Panc1 (cell line): Measurements from ENCODE around the gene SH3PXD2A. TPM values are rescaled to one million over a fixed set of nuclear protein-coding genes. Genes with fewer than 3 reads are reported as not detected.

Source experiments
- ATAC-seq: fragments of 200-7000 bp; cut with Tn5 transposase; 2 replicates; pipeline ENCODE4 v1.9.1; 2020; ENCODE audit warnings: mild to moderate bottlenecking, moderate library complexity
- BruUV-seq: library from RNA; stranded (reverse); fragments of 400-500 nt; replicated peaks from 2 replicates; lab custom pipeline; 2021; lab: Mats Ljungman, UMichigan
- CTCF ChIA-PET: fragments of 300-600 bp; sonication (Branson Sonifier 250); formaldehyde crosslinking; loops from one replicate; lab custom pipeline; 2022; ENCODE audit warnings: antibody characterized with exemption; lab: Charles Lee
- POLR2A ChIA-PET: fragments of 300-600 bp; sonication (Branson Sonifier 250); formaldehyde crosslinking; loops from one replicate; lab custom pipeline; 2022; ENCODE audit warnings: antibody characterized with exemption; lab: Charles Lee
- DNase-seq: peaks from one replicate; pipeline ENCODE4 v3.0.0-alpha.2; 2010; ENCODE audit warnings: low read depth, low spot score
- H3K27ac ChIP-seq: 2 replicates; pipeline ENCODE4 v1.5.1; 2011; ENCODE audit warnings: mild to moderate bottlenecking, low read length, inconsistent platforms
- H3K27me3 ChIP-seq: fragments of 200-500 bp; sonication (Bioruptor generic); 2 replicates; pipeline ENCODE4 v1.6.0; 2014; ENCODE audit warnings: low read length, inconsistent platforms; ENCODE audit not compliant: control insufficient read depth, insufficient read depth
- H3K36me3 ChIP-seq: fragments of 200-500 bp; sonication (Bioruptor generic); 2 replicates; pipeline ENCODE4 v1.5.1; 2014; ENCODE audit warnings: inconsistent platforms, mild to moderate bottlenecking, low read length, moderate library complexity; ENCODE audit not compliant: control insufficient read depth, insufficient read depth
- H3K4me1 ChIP-seq: 2 replicates; pipeline ENCODE4 v1.5.1; 2011; ENCODE audit warnings: inconsistent platforms, mild to moderate bottlenecking, low read length, moderate library complexity; ENCODE audit not compliant: control insufficient read depth, insufficient read depth
- H3K4me3 ChIP-seq, 2 experiments: 2 replicates each; pipeline ENCODE4 v1.5.1; 2011 to 2012; ENCODE audit warnings: low read depth in 2 of 2, low read length in 2 of 2, mild to moderate bottlenecking in 2 of 2, inconsistent platforms in 1 of 2, moderate library complexity in 1 of 2
- H3K9me3 ChIP-seq: fragments of 200-500 bp; sonication (Bioruptor generic); 2 replicates; pipeline ENCODE4 v1.5.1; 2014; ENCODE audit warnings: low read depth, mild to moderate bottlenecking, inconsistent platforms, low read length, moderate library complexity; ENCODE audit not compliant: control insufficient read depth, insufficient read depth
- POLR2AphosphoS5 ChIP-seq: IDR thresholded peaks from 2 replicates; pipeline ENCODE4 v1.6.1; 2012; ENCODE audit warnings: mild to moderate bottlenecking, low read depth, low read length, moderate library complexity
- SIN3A ChIP-seq: IDR thresholded peaks from 2 replicates; pipeline ENCODE4 v1.6.1; 2012; ENCODE audit warnings: low read depth, mild to moderate bottlenecking, low read length, moderate library complexity, borderline replicate concordance; ENCODE audit not compliant: insufficient read depth
- TCF7L2 ChIP-seq: IDR thresholded peaks from 2 replicates; pipeline ENCODE4 v1.6.1; 2011; ENCODE audit warnings: mild to moderate bottlenecking, low read depth, low read length, inconsistent platforms
- in situ Hi-C: cut with HindIII; loops from 2 replicates; pipeline ENCODE4 v1.10.0; 2016; ENCODE audit warnings: low sequenced_read_pairs, low pct_unique_long_range_greater_than_20kb
- intact Hi-C: fragments of 100-400 bp; cut with micrococcal nuclease; formaldehyde crosslinking; loops from one replicate; pipeline ENCODE4 v1.10.0; 2022; ENCODE audit not compliant: unreplicated experiment
- total RNA-seq: library from RNA; stranded (reverse); gene quantifications from one replicate; pipeline ENCODE4 v1.2.1, GENCODE V29; 2021; ENCODE audit not compliant: unreplicated experiment
- TF ChIP-seq, protein P1 (sequence below): fragments of 450-650 bp; IDR thresholded peaks from 2 replicates; pipeline ENCODE4 v1.5.1; 2017; ENCODE audit warnings: mild to moderate bottlenecking
- TF ChIP-seq, protein P2 (sequence below), 2 experiments: IDR thresholded peaks; 2 replicates each; pipeline ENCODE4 v1.6.1; 2011 to 2012; ENCODE audit warnings: low read depth in 2 of 2, control low read depth in 1 of 2, low read length in 1 of 2, mild to moderate bottlenecking in 1 of 2, moderate library complexity in 1 of 2; ENCODE audit not compliant: insufficient read depth in 1 of 2

The SH3PXD2A gene
- total RNA-seq, 1 experiment from 2014 or later: 5.7 TPM

DNA sequence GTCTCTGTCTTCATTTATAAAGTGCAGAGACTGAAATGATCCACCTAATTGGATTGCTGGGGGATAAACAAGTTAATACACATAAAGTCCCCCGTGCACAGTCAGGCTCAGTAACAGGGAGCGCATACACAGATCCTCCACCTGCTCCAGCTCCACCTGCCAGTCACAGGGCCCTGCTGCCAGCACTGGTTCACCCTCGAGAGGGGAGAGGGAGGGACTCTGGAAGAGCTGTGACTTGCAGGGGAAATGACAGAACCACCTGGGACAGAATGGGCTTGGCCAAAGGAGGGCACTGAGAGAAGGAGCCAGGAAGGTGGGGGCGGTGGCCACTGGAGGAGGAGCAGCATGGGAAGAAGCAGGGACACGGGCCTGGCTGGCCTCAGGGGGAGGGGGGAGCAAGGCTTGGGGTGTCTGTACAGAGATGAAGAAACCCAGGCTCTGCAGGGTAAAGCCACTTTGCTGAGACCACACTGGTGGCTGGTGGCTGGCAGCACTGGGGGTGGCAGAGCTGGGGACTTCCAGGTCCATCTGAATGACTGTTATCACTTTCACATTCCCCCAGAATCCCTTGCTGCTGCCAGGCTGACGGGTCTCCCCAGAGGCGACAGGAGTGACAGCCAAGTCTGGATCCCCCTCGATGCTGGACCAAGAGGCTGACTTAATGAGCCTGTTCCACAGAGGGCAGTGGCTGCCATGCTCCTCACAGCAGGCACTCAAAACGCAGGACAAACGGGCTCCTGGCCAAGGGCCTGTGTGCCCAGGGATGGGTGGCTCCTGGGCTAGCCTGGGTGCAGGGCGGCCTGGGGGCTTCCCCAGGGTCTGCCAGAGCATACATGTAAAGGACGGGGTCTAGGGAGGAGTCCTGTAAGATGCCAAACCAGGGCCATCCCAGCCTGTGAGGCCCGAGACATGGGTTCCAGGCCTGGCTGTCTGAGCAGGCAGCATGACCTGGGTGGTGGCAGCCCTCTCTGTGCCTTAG, 151.1 kb downstream of the SH3PXD2A start:
- no TSS peak for BruUV-seq
- POLR2A ChIA-PET: no interaction called here

DNA sequence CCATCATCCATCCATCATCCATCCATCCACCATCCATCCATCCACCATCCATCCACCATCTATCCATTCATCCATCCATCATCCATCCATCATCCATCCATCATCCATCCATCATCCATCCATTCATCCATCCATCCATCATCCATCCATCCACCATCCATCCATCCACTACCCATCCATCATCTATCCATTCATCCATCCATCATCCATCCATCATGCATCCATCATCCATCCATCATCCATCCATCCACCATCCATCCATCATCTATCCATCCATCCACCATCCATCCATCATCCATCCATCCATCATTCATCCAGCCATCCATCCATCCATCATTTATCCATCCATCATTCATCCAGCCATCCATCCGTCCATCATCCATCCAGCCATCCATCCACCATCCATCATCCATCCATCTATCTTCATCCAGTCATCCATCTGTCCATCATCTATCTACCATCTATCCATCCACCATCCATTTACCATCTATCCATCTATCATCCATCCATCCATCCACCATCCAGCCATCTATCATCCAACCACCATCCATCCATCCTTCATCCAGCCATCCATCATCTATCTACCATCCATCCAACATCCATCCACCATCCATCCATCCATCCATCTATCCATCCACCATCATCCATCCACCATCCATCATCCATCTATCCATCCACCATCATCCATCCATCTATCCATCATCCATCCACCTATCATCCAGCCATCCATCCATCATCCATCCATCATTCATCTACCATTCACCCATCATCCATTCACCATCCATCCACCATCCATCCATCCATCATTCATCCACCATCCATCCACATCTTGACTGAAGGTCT, 153.8 kb downstream of the SH3PXD2A start:
- H3K27ac ChIP-seq: no peak overlapping the region
- no peak overlapping the region for H3K4me3 ChIP-seq
- ChIA-PET POLR2A (no interaction called here), CTCF (no interaction called here)
- H3K27me3 ChIP-seq: no peaks in the 10 kb centered on the region
- no peak for TF ChIP-seq SIN3A
- no peaks in the 10 kb centered on the region for H3K9me3 ChIP-seq
- intact Hi-C loops (no loop called here), in situ Hi-C loops (no loop called here)
- no peak for ATAC-seq
- H3K36me3 ChIP-seq: no peaks in the 10 kb centered on the region
- H3K4me1 ChIP-seq: peaks cover 1% of the 10 kb centered on the region
- DNase-seq: no peak
- BruUV-seq: no TSS peak

More for the DNA sequence above, 151.1 kb downstream of the SH3PXD2A start:
- H3K27me3 ChIP-seq: no peaks in the 10 kb centered on the region
- DNase-seq (no peak), ATAC-seq (no peak)
- H3K27ac ChIP-seq: no peak overlapping the region
- no peaks in the 10 kb centered on the region for H3K36me3 ChIP-seq
- TF ChIP-seq TCF7L2: no peak
- TF ChIP-seq, protein P1, sequence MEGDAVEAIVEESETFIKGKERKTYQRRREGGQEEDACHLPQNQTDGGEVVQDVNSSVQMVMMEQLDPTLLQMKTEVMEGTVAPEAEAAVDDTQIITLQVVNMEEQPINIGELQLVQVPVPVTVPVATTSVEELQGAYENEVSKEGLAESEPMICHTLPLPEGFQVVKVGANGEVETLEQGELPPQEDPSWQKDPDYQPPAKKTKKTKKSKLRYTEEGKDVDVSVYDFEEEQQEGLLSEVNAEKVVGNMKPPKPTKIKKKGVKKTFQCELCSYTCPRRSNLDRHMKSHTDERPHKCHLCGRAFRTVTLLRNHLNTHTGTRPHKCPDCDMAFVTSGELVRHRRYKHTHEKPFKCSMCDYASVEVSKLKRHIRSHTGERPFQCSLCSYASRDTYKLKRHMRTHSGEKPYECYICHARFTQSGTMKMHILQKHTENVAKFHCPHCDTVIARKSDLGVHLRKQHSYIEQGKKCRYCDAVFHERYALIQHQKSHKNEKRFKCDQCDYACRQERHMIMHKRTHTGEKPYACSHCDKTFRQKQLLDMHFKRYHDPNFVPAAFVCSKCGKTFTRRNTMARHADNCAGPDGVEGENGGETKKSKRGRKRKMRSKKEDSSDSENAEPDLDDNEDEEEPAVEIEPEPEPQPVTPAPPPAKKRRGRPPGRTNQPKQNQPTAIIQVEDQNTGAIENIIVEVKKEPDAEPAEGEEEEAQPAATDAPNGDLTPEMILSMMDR: no peak
- no peak for TF ChIP-seq SIN3A
- no peak for TF ChIP-seq POLR2AphosphoS5
- TF ChIP-seq, protein P2, sequence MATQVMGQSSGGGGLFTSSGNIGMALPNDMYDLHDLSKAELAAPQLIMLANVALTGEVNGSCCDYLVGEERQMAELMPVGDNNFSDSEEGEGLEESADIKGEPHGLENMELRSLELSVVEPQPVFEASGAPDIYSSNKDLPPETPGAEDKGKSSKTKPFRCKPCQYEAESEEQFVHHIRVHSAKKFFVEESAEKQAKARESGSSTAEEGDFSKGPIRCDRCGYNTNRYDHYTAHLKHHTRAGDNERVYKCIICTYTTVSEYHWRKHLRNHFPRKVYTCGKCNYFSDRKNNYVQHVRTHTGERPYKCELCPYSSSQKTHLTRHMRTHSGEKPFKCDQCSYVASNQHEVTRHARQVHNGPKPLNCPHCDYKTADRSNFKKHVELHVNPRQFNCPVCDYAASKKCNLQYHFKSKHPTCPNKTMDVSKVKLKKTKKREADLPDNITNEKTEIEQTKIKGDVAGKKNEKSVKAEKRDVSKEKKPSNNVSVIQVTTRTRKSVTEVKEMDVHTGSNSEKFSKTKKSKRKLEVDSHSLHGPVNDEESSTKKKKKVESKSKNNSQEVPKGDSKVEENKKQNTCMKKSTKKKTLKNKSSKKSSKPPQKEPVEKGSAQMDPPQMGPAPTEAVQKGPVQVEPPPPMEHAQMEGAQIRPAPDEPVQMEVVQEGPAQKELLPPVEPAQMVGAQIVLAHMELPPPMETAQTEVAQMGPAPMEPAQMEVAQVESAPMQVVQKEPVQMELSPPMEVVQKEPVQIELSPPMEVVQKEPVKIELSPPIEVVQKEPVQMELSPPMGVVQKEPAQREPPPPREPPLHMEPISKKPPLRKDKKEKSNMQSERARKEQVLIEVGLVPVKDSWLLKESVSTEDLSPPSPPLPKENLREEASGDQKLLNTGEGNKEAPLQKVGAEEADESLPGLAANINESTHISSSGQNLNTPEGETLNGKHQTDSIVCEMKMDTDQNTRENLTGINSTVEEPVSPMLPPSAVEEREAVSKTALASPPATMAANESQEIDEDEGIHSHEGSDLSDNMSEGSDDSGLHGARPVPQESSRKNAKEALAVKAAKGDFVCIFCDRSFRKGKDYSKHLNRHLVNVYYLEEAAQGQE (IDR thresholded peaks at IDR 0.05; ENCODE audit: insufficient read depth in 1 of 2, low read depth in 2 of 2, low read length in 1 of 2): no peak
- in situ Hi-C loops (no loop called here), intact Hi-C loops (no loop called here)
- CTCF ChIA-PET: no interaction called here
- peaks cover 4% of the 10 kb centered on the region; the same call in 1 of the 2 replicates for H3K4me1 ChIP-seq
- no peaks in the 10 kb centered on the region for H3K9me3 ChIP-seq
- no peak overlapping the region for H3K4me3 ChIP-seq
